Stimulated activated CD4-positive, alpha-beta T cell treated with anti-CD3 and anti-CD28 coated beads, Interleukin-1b, Interleukin-23, amount 100 ng/mL, for 4 hours (primary cell): ENCODE data around the gene CEP85L.

Source experiments
- DNase-seq, 2 donors: peaks; one replicate each; pipeline ENCODE4 v3.0.0-alpha.2; 2020; ENCODE audit warnings: low read depth in 2 of 2

The CEP85L gene

DNA sequence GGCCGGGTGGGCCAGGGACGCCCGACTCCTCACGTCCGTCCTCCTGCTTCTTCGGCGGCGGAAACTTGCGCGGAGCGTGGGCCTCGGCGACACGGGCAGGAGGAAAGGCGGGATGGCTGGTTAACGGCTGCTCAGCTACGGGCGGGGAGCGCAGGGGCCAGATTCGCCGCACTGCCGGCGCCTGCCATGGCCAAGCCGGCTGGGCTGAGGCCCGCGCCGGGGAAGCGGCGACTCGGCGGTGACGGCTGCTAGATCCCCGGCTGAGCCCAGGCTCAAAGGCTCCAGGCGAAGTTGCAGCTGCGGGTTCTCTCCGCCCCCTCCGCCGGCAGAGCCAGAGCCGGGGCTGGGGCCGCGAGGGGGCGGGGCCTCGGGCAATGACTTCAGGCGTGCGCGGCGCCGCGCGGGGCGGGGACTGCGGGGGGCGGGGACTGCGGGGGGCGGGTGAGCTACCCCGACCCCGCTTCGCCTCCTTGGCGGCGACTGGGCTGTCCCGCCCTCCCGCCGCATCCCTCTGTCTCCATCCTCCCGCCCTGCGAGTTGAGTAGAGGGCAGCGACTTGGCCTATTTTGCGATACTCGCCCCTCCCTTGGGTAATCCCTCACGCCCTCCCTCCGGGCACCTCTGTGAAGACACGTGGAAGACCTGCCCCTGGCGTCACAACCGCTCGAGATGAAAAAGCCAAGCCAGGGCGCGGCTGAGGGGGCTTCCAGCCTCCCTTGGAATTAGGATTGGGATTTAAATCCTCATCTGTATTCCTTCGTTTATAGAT is at the start of gene CEP85L:
CEP85L (minus strand) TSS at position 310 of the 769 bp plus-strand sequence. CDS start 322 bp downstream, outside the sequence.
- peak; percentile 88 to 95 for DNase-seq

DNA sequence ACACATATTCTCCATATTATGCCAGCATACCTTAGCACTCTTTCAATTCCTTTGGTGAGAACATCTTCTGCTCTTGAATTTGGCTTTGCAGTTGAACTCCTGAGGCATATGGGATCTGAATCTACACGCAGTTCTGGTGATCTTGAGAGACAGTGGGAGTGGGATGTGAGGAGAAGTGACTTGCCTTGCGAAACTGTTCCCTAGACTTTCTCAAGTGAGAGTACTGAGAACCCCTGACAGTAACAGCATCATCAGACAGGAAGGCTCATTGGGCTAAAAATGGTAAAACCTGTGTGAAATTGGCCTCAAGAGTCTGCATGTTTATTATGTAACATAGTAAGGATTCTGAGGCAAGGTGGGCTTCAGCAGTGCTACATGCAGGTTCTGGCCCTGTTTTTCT is 49.1 kb upstream of the CEP85L start:
- no peak for DNase-seq

DNA sequence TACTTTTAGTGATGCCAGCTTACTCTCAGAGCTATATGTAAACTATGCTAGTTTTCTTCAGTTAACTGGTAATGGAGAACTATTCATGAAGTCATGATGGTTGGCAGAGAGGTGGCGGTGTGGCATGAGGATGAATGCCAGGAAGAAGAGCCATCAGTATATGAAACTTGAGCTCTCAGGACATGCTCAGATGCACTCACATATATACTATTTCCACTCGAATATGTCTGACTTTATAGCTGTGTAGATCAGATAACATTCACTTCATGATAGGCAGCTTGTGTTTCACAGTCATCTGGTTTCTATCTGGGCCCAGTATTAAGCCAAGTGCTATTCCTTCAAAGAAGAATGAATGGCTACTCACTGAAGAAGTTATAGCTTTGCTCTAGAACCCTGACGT is 46.2 kb upstream of the CEP85L start:
- DNase-seq = no peak

DNA sequence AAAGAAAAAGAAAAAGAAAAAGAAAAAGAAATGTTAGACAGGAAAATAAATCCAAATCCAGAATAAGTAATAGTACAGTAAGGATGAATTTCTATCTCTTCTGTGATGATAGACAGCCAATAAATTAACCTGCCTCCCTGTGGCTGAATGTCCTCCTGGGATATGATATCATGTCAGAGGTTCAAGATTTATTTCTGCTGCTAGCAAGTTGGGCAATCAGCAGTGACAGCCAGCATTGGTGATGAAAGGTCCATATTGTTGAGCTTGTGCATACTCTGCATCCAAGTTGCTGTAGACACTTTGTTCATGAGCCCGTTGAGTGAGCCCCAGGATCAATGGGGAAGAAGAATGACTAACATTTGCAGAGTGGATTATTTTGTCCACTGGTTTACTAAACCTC is 44.9 kb upstream of the CEP85L start:
- DNase-seq = no peak

DNA sequence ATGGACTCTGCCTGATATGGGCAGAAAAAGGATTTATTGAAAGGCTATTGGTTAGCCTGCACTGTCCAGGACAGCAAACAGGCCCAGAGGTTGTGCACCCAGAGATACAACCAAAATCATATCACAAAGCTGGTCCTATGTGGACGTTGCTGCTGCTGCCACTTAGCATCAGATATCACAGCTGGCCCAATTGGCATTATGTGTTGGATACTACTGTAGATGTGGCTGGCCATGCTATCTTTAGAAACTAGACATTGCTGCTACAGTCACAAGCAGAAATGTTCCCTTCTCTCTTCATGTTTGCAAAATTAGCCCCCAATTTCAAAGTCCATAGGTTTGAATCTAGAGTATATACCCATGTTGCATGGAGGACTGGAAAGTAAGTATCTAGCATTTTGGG is 42.2 kb upstream of the CEP85L start:
- DNase-seq = no peak

DNA sequence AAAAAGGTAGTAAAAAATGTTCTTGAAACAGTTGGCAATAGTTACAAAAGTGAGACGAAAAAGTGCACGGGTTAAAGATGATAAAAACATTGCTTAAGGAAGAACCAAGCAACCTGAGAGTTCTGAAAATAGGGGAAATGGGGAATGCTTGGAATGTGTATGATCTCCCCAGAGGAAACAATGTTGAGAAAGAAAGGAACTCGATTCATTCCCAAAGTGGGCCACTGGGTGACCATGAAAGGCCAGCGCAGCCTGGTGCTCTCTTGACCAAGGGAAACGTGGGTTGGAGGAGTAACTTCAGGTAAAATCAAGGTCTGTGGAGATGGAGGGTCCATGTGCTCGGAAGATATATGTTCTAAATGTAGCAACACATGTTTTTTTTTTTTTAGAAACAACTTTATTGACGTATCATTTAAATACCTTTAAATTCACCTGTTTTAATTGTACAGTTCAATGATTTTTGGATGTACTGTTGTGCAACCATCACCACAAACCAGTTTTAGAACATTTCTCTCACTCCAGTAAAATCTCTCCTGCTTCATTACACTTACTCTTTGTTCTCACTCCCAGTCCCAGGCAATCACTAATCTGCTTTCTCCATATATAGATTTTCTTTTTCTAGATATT is 34.5 kb upstream of the CEP85L start:
- DNase-seq = no peak

DNA sequence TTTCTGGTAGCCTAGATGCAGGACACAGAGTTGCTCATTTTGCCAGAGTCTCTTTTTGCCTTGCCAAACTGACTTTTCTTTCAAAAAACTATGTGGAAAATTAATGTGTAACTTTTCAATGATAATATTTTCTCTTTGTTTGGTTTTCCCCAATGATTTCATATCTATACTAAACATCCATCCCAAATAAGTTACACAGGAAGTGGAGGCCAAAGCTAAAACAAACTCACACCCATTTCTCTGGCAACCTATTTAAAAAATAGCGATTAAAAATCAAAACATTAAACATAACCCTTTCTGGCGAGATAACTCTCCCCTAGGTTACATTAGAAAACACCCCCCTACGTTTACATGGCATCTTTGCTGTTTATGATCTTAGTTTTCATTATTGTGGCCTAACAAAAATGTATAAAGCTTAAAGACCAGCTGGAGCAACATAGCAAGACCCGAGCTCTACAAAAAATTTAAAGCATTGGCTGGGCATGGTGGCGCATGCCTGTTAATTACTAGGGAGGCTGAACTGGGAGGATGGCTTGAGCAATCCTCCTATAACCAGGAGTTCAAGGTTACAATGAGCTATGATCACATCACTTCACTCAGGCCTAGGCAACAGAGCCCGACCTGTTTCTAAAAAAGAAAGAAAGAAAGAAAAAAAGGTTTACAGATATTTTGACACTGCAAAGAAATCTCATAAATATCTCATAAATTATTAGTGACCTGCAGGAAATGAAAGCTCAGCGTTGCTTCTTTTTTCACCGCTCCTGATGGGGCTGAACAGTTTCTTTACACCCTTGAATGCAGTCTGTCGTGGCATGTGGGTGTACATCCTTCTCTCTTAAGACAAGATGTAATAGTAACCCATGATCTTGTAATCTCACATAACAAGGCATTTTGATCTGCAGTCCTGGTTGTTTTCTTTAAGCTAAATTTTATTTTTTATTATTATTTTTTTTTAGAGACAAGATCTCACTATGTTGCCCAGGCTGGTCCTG is 32.8 kb upstream of the CEP85L start:
- no peak for DNase-seq

DNA sequence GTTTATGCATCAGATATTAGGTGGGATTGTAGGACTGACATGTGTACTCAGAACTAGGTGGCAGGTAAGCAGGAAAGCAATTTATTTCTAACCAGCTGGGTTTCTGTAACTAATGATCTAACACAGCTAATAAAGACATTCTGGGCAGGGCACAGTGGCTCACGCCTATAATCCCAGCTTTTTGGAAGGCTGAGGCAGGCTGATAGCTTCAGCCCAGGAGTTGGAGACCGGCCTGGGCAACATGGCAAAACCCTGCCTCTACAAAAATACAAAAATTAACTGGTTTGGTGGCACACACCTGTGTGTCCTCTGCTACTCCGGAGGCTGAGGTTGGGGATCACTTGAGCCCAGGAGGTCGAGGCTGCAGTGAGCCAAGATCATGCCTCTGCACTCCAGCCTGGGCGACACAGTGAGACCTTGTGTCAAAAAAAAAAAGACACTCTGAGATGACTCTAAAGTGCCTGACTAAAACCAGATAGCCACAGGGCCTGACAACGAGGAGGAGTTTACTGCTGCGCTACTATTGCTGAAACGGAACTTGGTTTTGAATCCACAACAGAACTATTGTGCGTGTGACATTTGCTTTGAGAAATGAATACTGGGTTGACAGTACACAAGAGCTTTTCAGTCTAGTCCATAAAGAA is 29.2 kb upstream of the CEP85L start:
- DNase-seq = no peak

DNA sequence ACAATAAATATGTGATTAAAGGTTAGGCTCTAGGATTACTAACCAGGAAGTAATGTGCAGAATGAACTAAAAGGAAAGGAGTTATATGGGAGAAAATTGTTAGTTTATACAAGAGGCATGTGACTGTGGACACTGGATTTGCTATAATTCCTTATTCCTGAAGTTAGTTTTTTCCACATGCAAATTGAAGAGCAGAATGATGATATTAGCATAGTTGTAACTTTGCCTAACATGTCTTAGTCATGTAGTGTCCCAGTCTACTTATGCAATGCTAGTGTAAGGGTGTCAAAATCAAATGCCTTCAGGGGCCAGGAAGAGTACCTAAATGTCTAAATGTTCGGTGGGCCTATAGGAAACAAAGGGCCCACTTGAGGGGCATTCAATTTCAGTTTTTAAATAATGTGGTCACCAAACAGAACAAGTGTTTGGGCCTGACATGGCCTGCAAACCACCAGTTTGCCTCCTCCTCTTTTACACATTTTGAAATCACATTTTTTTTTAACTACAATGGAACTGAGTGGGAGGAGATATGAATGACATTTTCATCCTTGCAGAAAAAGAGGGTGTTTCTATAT is 28.0 kb upstream of the CEP85L start:
- no peak for DNase-seq

DNA sequence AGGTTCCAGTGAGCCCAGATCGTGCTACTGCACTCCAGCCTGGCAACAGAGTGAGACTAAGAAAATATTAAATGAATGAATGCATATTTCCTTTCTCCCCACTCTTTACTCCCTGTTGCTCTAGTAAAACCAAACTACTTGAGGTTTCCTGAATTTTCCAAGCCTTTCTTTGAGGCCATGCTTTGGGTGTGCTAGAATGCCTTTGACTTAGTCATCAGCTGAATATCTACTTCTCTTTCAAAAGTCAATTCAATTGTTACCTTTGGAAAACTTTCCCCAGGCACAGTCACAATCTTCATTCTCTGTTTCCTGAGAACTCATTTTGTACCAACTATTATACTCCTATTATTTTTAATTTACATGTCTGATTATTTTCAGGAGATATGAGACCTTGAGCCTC is 27.5 kb upstream of the CEP85L start:
- no peak for DNase-seq

DNA sequence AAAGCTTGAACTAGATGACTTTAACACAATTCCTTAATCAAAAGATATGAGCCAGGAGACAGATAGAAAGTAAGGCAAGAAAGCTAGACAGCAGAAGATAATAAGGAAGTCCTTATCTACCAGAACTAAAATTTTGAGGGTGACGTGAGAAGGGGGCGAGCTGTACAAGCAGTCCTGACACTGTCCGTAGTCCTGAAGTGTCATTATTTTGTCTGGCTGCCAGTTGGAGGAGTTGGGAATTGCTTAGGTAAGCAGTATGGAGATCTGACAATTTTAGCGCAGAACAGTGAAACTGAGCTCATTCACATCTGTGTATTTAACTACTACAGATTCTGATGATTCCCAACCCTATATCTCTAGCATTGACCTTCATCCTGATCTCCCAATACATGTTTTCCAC is 25.8 kb upstream of the CEP85L start:
- DNase-seq = no peak

DNA sequence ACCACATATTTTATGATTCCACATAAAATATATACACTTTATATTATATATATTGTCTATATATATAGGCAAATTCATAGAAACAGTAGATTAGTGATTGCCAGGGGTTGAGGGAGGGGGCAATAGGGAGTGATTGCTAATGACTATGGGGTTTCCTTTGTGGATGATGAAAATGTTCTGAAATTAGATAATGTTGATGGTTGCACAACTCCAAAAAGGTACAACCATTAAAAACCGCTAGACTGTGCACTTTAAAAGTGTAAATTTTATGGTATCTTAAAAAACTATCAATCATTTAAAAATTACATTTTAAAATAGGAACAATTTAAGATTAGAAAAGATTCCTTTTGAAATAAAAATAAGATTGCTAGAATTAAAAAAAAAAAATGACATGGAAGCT is 23.8 kb upstream of the CEP85L start:
- DNase-seq = no peak

DNA sequence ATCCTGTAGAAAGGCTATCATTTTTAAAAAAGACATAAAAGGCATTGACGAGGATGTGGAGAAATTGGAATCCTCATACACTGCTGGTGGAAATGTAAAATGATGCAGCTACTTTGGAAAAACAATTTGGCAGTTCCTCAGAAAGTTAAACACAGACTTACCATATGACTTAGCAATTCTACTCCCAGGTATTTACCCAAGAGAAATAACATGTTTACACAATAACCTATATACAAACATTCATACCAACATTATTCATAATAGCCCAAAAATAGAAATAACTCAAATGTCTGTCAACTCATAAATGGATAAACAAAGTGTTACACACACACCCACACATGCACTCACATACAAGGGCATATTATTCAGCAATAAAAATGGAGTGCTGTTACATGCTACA is 23.4 kb upstream of the CEP85L start:
- no peak for DNase-seq

DNA sequence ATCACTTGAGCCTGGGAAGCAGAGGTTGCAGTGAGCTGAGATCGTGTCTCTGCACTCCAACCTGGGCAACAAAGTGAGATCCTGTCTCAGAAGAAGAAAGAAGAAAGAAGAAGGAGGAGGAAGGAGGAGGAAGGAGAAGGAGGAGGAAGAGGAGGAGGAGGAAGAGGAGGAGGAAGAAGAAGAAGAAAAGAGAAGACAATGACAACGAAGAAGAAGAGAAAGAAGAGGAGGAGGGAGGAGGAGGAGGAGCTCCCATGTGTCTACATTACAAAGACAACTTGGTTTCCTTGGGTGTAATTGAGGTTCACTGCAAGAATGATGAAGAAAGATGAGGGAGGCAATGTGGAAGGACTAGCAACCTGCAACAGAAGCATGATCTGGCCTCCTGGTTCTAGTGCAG is 21.3 kb upstream of the CEP85L start:
- no peak for DNase-seq

DNA sequence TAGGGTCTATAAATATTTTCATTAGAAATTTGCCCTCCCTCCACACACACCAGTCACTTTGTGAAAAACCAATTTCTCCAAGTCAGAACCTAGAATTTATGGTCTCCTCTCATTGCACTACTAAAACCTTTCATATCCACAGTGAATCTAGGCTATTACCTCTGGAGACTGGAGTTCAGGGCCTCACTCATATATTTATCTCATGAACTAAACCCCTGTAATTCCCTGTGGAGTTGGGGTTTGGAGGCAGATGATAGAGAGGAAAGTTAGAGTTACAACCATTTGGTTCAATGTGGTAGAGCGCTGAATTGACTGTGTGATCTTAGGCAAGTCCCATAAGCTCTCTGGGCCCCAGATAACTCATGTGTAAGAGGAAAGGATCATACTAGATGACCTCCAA is 18.2 kb upstream of the CEP85L start:
- no peak for DNase-seq

DNA sequence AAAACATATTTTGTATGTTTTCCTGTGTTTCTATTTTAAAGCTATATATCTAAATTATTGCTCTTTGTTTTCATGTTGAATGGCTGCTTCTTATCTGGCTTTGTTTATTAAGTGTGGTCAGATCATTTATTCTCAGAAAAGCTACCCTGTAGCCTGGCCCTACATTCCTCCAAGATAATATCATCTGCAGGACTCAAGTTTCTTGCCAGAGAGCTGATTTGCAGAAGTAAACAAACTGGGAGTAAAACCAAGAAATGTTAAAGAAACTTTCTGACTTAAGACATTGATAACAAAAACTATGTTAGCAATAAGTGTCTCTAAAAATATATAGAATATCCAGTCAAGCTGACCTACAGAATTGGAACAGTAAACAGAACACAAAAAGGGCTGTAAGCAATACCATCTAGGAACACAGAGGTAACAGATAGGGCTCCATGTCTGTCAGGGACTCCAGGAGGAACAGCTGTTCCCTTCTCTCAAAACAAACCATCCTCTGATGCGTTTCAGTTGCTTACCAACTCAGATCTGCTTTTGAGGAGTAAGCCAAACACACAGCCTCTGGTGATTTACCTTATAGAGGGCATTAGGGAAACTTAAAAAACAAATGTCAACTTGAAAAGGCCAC is 17.5 kb upstream of the CEP85L start:
- no peak for DNase-seq

DNA sequence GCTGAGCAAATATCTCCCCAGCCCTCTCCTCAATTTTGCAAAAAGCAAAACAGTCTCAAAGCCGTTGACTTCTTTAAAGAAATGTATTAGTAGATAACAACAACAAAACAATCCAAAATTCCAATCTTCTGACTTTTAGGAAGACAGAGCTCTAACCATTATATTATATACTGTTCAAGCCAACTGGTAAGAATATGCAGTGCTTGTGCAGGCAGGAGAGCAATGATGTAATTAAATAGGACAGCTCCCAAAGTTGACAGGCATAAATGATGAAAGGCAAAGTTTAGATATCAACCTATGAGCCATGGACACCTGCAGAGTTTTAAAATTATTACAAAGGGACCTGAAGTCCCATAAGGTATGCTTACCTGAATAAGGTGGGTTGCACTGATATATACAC is 16.6 kb upstream of the CEP85L start:
- DNase-seq = no peak

DNA sequence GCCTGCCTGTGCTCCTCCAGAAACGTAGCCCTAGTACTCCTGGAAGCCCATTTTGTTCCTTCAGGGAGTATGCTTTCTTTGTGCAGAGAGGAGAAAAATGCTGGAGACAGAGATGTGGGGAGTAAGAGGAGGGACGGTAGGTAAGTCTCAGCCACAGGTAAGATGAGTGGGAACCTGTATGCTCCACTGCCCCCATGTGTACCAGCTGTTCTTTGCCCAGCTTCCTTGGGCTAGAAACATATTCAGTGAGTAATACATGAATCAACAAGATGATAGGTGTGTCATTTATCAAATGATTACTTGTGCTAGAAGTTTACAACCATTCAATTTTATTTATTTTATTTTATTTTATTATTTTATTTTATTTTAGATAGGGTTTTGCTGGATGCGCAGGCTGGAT is 13.6 kb upstream of the CEP85L start:
- DNase-seq = no peak

DNA sequence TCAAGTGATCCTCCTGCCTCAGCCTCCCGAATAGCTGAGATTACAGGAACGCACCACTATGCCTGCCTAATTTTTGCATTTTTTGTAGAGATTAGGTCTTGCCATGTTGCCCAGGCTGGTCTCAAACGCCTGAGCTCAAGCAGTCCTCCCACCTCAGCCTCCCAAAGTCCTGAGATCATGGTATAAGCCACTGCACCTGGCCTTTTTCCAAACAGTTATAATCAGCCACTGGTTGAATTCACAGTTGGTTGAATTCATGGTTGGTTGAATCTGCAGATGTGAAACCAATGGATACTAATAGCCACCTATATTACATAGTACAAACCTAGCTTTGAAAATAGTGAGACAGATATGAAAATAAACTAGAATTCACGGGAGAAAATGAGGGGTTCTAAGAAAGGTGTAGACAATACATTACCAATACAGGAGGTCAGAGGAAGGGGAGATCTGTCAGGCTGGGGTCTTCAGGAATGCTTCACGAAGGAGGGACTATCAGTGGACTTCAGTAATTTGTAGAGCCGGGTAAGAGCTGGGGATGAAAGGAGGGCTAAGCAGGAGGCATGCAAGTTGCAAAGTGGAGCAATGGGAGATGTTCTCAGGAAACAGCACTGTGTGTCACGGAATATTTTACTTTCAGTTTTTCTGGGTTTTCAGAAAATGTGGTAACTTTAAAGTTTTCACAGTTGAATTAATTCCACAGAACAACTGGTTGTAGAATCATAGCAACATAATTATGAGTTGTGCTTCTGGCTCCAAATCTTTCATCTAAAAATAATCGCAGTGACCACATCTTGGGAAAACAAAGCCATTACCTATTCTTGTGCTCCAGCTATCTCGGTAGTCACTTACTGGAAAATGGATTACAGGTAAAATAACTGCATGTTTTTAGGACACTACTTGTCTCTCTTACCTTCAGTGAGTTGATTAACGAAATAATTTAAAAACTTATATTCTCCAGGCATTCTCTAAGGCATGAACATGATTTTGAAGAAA is 12.9 kb upstream of the CEP85L start:
- DNase-seq = no peak

DNA sequence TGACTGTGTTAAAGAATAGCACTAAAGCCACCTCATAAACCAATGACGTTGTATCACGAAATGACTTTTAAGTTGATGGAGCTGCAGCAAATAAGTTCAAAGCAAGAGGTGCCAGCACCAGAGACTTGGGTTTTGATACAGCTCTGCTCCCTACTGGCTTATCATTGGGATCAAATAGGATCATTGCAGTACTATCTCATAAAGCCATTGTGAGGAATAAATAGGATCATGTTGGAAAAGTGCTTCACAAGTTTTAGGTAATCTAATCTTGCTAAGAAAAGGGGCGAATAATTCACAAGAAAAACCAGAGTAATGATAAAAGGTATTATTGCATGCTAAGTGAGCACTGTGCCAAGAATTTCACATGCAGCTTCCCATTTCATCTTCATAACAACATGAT is 10.4 kb upstream of the CEP85L start:
- DNase-seq = no peak
